Breast epithelium (tissue), 3 donors: Measurements from ENCODE around the gene HNRNPUL1.

Experiments used
- CTCF ChIP-seq, 3 donors: fragments of 450-650 bp; IDR thresholded peaks; one replicate each; pipeline ENCODE4 v1.5.1; 2016 to 2017; ENCODE audit warnings: antibody characterized with exemption in 3 of 3, mild to moderate bottlenecking in 3 of 3, moderate library complexity in 3 of 3
- POLR2A ChIP-seq: fragments of 450-650 bp; IDR thresholded peaks from one replicate; pipeline ENCODE4 v1.6.1; 2016; ENCODE audit warnings: antibody characterized with exemption, mild to moderate bottlenecking, moderate library complexity

GRCh38 chr19:41355035-41355434, 90.9 kb downstream of the HNRNPUL1 start:
- TF ChIP-seq CTCF (IDR thresholded peaks at IDR 0.05) (no peak), POLR2A (no peak)
